ENCODE data around the gene AMBRA1.
A peak's percentile ranks its signal among the peaks of the same experiment; 100 is the strongest.

Gene AMBRA1, protein sequence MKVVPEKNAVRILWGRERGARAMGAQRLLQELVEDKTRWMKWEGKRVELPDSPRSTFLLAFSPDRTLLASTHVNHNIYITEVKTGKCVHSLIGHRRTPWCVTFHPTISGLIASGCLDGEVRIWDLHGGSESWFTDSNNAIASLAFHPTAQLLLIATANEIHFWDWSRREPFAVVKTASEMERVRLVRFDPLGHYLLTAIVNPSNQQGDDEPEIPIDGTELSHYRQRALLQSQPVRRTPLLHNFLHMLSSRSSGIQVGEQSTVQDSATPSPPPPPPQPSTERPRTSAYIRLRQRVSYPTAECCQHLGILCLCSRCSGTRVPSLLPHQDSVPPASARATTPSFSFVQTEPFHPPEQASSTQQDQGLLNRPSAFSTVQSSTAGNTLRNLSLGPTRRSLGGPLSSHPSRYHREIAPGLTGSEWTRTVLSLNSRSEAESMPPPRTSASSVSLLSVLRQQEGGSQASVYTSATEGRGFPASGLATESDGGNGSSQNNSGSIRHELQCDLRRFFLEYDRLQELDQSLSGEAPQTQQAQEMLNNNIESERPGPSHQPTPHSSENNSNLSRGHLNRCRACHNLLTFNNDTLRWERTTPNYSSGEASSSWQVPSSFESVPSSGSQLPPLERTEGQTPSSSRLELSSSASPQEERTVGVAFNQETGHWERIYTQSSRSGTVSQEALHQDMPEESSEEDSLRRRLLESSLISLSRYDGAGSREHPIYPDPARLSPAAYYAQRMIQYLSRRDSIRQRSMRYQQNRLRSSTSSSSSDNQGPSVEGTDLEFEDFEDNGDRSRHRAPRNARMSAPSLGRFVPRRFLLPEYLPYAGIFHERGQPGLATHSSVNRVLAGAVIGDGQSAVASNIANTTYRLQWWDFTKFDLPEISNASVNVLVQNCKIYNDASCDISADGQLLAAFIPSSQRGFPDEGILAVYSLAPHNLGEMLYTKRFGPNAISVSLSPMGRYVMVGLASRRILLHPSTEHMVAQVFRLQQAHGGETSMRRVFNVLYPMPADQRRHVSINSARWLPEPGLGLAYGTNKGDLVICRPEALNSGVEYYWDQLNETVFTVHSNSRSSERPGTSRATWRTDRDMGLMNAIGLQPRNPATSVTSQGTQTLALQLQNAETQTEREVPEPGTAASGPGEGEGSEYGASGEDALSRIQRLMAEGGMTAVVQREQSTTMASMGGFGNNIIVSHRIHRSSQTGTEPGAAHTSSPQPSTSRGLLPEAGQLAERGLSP (N-terminal part only)

GRCh38 chr11:46593550-46594373, at the start of gene AMBRA1:
Gene AMBRA1 (minus strand): TSS chr11:46594023. CDS start chr11:46548380, 45,643 bp downstream.
- DNase-seq: peak; percentile 88

DNA sequence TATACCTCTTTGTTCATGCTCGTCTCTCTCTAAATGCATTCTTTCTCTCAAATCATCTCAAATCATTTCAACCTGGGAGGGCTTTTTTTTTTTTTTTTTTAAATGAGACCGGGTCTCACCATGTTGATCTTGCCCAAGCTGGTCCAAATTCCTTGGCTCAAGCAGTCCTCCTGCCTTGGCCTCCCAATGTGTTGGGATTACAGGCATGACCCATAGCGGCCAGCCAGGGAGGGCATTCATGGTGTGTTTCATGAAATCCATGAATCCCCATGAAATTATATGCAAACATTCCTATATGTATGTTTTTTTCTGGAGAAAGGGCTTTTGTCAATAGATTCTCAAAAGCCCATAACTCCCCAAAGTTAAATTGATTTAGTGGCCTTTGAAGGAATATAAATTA, 49.7 kb upstream of the AMBRA1 start:
- DNase-seq: no peak

DNA sequence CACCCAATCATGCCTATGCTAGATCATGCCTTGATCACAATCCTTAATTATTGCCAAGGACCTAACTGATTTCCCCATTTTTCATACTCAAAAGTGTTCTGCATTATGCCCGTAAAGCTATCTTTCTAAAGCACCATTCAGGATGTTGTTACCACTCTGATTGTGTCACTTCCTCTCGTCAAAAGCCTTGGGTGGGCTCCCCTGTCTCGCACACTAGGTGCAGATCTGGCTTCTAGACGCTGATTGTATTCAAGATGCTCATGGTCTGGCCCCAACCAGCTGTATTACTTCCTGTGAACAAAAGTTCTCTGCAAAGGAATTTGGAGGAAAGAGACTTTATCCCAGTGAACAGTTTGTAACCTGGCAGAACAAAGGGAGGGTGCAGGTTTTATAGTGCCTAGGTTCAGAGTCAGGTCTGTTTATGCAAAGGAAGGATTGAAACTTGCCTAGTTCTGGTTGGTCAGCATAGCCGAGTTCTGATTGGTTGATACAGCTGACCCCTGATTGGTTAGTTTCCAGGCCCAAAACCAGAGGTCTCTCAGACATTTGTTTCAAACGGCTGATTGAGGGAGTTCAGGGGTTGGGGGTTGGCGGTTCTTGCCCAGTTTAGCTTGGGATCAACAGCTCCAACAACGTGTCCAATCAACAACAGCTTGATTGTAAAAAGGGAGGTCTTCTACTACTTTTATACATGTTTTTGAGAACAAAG, 49.0 kb upstream of the AMBRA1 start:
- no peak for DNase-seq

- no peak for DNase-seq
These were observed 47.8 kb upstream of the AMBRA1 start for GRCh38 chr11:46641639-46642038.

DNA sequence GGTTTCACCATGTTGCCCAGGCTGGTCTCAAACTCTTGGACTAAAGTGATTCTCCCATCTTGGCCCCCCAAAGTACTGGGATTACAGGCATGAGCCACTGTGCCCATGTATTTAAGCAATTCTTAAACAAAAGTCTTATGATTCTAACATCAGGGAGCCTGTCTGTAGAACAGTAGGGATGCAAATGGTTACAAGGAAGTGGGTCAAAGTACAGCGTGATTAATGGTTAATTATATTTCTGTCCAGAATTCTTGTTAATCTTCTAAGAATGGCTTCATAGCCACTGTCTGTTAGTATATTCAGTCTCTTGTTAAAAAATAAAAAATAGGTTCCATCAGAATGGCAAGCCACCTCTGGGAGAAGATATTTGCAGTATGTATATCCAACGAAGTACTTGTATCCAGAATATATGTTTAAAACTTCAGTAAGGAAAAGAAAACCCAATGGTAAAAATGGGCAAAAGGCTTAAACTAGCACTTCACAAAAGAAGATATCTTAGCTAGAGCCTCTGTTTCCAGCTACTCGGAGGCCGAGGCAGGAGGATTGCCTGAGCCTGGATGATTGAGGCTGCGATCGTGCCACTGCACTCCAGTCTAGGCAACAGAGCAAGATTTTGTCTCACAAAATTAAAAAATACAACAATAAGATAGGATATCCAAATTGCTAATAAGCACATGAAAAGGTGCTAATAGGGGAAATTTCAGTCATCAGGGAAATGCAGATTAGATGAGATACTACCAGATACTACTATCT, 46.4 kb upstream of the AMBRA1 start:
- DNase-seq: no peak

DNA sequence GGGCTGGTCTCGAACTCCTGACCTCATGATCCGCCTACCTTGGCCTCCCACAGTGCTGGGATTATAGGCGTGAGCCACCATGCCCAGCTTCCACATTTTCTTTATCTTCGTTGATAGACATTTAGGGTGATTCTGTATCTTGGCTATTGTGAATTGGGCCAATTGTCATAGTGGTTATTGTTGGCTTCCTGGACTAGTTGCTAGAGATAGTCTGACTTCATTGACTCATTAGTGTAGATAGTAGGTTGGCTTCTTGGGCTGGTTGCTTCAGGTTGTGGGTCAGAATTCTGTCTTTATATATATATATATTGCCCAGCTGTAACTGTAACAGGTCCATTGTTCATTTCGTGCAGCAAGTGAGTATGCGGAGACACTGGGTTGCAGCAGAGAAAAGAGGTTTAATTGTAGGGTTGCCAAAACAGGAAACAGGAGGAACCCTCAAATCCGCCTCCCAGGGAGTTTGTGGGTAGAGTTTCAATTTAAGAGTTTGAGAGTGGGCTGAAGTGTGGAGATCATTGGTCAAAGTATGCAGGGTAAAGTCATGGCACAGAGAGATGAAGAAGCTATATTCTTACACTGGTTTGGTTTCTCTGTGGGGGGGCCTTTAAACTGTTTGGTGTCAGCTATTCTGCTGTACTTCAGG, 45.5 kb upstream of the AMBRA1 start:
- no peak for DNase-seq

DNA sequence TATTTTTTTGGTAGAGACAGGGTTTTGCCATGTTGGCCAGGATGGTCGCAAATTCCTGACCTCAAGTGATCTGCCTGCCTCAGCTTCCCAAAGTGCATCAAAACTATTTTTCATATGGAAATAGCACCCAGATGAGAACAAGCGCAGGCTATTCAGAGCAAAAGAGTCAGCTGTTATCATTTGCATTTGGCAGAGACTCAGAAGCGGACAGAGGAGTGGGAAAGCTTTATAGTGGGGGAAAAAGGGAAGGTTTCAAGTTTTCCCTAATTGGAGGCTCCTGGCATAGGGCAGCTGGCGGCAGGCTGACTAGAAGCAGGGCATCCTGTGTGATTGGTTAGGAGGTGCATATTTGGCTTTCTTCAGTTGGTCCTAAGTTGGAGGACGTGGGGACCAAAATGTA, 43.7 kb upstream of the AMBRA1 start:
- no peak for DNase-seq

DNA sequence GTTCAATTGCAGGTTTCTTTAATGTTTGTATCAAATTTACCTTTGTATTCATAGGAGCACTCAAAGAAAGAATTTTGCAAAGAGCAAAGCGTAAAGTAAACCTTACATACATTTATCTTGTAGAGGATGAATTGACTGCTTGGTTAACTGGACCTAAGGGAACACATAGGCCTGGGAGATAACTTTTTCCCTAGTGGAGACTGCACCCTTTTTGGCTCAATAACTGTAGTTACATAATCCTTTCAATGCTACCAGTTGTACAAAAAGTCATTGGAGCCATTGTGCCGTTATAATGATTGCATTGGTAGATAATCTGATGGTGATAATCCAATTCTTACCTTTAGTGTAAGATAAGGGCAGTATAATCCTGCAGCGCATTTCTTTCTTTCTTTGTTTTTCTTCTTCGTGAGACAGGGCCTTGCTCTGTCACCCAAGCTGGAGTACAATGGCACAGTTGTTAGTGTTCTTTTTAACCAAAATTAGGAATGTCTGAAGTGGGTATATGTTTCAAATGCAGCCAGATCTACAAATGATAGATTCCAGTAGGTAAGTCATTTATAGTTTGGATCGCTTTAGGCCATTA, 41.8 kb upstream of the AMBRA1 start:
- DNase-seq: no peak

DNA sequence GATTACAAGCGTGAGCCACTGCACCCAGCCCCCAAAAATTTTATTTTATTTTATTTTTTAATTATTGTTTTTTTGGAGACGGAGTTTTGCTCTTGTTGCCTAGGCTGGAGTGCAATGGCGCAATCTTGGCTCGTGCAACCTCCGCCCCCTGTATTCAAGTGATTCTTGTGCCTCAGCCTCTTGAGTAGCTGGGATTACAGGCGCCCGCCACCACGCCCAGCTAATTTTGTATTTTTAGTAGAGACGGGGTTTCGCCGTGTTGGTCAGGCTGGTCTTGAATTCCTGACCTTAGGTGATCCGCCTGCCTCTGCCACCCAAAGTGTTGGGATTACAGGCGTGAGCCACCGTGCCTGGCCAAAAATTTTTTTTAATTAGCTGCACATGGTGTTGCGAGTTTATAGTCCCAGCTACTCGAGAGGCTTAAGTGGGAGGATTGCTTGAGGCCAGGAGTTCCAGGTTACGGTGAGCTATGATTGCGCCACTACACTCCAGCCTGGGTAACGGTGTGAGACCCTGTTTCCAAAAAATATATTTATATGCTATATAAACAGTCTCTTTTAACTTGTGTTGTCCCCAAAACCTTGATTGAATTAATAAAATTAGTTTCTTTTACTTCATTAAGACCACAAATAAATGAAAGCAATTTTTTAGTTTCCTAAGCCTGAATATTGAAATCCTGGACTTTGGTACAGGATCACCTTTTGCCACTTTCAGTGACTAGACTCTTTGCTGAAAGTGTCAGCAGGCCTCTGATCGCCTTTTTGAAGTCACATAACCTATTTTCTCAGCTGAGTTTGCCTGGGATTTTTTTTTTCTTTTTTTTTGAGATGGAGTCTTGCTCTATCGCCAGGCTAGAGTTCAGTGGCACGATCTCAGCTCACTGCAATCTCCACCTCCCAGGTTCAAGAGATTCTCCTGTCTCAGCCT, 39.7 kb upstream of the AMBRA1 start:
- DNase-seq: no peak

DNA sequence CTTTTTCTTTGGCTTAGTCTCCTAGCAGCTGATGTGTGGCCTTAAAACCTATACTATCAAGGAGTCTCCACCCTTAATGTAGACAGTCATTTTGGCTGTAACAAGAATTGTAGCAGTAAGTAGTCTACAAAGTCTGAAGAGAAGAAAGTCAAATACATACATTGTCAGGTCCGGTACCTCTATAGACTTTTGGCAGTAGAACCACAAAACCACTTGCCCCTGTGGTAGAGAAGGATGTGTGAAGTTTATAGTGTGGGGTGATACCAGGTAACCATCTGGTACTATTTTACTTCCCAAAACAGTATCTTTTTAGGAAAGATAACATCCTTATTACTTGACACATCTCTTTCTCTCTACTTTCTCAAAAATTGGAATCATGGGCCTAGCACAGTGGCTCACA, 38.7 kb upstream of the AMBRA1 start:
- no peak for DNase-seq

DNA sequence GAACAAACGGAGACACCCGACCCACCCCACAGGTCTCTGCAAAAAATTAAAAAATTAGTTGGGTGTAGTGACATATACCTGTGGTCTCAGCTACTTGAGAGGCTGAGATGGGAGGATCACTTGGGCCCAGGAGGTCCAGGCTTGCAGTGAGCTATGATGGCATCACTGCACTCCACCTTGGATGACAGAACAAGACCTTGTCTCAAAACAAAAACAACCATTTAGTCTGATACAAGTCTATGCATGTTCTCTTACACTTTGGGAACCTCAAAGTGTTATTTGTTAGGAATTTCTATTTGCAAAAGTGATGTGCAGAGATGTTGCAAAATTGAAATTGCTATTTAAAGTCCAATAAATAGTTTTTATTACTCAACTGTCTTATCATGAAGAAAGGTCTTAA, 37.9 kb upstream of the AMBRA1 start:
- no peak for DNase-seq

DNA sequence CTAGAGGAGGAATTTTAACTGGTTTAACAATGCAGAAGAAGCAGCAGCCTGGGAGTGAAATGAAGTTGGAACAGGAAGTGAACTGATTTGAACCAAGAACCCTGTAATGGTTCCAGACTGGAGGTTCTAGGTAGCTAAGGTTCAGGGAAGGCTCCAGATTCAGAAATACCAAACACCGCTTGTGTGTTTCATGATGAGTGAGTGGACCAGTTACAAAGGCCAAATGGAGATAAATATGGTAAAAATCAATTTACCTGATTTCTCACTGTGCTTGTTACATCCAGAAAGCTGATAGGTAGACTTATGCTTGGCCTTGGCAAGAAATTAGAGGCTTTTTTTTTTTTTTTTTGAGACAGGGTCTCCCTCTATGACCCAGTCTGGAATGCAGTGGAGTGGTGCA, 36.4 kb upstream of the AMBRA1 start:
- DNase-seq: no peak

GRCh38 chr11:46628961-46629360, 35.1 kb upstream of the AMBRA1 start:
- DNase-seq: no peak

DNA sequence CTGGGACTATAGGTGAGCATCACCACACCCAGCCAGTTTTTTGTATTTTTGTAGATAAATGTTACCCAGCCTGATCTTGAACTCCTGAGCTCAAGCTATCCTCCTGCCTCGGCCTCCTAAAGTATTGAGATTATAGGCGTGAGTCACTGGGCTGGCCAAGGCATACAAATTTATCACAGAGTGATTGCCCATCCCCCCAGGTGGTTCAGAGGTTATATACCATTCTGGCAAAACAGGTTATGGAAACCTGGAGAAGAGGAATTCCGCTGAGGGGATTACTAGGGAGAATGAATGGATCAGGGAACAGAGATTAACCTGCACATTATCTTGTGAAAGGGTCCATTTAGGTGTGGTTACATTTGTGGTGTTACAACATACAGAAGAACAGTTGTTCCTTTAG, 31.6 kb upstream of the AMBRA1 start:
- no peak for DNase-seq

- no peak for DNase-seq
These were observed 25.0 kb upstream of the AMBRA1 start for GRCh38 chr11:46618837-46619236.

- DNase-seq: no peak
These were observed 24.1 kb upstream of the AMBRA1 start for GRCh38 chr11:46617972-46618314.

GRCh38 chr11:46617134-46617971, 23.5 kb upstream of the AMBRA1 start, which contains the start of the genes ATG13 and HARBI1:
Gene ATG13 (plus strand): TSS chr11:46617553. CDS start chr11:46644292, 26,739 bp downstream.
Gene HARBI1 (minus strand): TSS chr11:46617227. CDS start chr11:46616237, 990 bp downstream.
- DNase-seq: peak; percentile 96

Measured in stimulated activated CD4-positive, alpha-beta T cell treated with anti-CD3 and anti-CD28 coated beads, Interleukin-15, amount 100 ng/mL, for 24 hours (primary cell).